Brain microvascular endothelial cell (primary cell): Measurements from ENCODE around the gene PCBP2.

Source experiments
- DNase-seq: peaks from one replicate; pipeline ENCODE4 v3.0.0-alpha.2; 2020
- H3K27ac ChIP-seq: fragments of 250-450 bp; sonication (Bioruptor Pico); 2 replicates; pipeline ENCODE4 v1.5.1; 2020; ENCODE audit warnings: mild to moderate bottlenecking, moderate library complexity
- H3K27me3 ChIP-seq: fragments of 250-450 bp; sonication (Bioruptor Pico); replicated peaks from 2 replicates; pipeline ENCODE4 v1.5.1; 2020; ENCODE audit warnings: mild to moderate bottlenecking
- H3K36me3 ChIP-seq: fragments of 250-450 bp; sonication (Bioruptor Pico); replicated peaks from 2 replicates; pipeline ENCODE4 v1.5.1; 2020; ENCODE audit warnings: mild to moderate bottlenecking
- H3K4me3 ChIP-seq: 2 replicates; pipeline ENCODE4 v1.5.1; 2011; ENCODE audit warnings: low read depth, mild to moderate bottlenecking, control low read depth, low read length, moderate library complexity
- CTCF ChIP-seq: IDR thresholded peaks from 2 replicates; pipeline ENCODE4 v1.5.1; 2011; ENCODE audit warnings: low read depth, mild to moderate bottlenecking, moderate library complexity, low read length, control low read depth, inconsistent platforms; ENCODE audit errors: missing control alignments
- in situ Hi-C: cut with HindIII; loops from 2 replicates; pipeline ENCODE4 v1.10.0; 2017; ENCODE audit warnings: low sequenced_read_pairs, low pct_ligation_motif_present

Gene PCBP2

GRCh38 chr12:53466640-53467039, 14.7 kb downstream of the PCBP2 start:
- H3K36me3 ChIP-seq, result peaks cover 96% of the 10 kb centered on the region
- no peak overlapping the region for H3K27ac ChIP-seq
- DNase-seq, result no peak
- no peak overlapping the region for H3K4me3 ChIP-seq
- in situ Hi-C loops, result no loop called here
- no peaks in the 10 kb centered on the region for H3K27me3 ChIP-seq
- TF ChIP-seq CTCF, result no peak

GRCh38 chr12:53467082-53467481, 15.2 kb downstream of the PCBP2 start:
- Histone ChIP-seq H3K4me3 (no peak overlapping the region), H3K27me3 (no peaks in the 10 kb centered on the region), H3K36me3 (peaks cover 96% of the 10 kb centered on the region), H3K27ac (no peak overlapping the region)
- in situ Hi-C loops, result no loop called here
- no peak for DNase-seq
- no peak for TF ChIP-seq CTCF

- Histone ChIP-seq H3K27me3 (no peaks in the 10 kb centered on the region), H3K36me3 (peaks cover 96% of the 10 kb centered on the region), H3K27ac (no peak overlapping the region), H3K4me3 (no peak overlapping the region)
- in situ Hi-C loops, result no loop called here
- no peak for DNase-seq
- TF ChIP-seq CTCF, result no peak
These were observed 16.0 kb downstream of the PCBP2 start for GRCh38 chr12:53467880-53468279.

- H3K27me3 ChIP-seq, result no peaks in the 10 kb centered on the region
- peaks cover 96% of the 10 kb centered on the region for H3K36me3 ChIP-seq
- no peak for DNase-seq
- H3K4me3 ChIP-seq, result no peak overlapping the region
- no peak for TF ChIP-seq CTCF
- H3K27ac ChIP-seq, result no peak overlapping the region
- in situ Hi-C loops, result no loop called here
These were observed 16.4 kb downstream of the PCBP2 start for GRCh38 chr12:53468282-53468681.

- H3K27me3 ChIP-seq, result no peaks in the 10 kb centered on the region
- no peak for TF ChIP-seq CTCF
- H3K27ac ChIP-seq, result no peak overlapping the region
- DNase-seq, result no peak
- in situ Hi-C loops, result no loop called here
- H3K36me3 ChIP-seq, result peaks cover 96% of the 10 kb centered on the region
- H3K4me3 ChIP-seq, result no peak overlapping the region
These were observed 20.2 kb downstream of the PCBP2 start for GRCh38 chr12:53472056-53472582.

GRCh38 chr12:53474077-53474476, 22.2 kb downstream of the PCBP2 start:
- Histone ChIP-seq H3K27ac (no peak overlapping the region), H3K27me3 (no peaks in the 10 kb centered on the region), H3K36me3 (peaks cover 95% of the 10 kb centered on the region), H3K4me3 (no peak overlapping the region)
- in situ Hi-C loops, result no loop called here
- no peak for DNase-seq
- TF ChIP-seq CTCF, result no peak
